Astrocyte of the cerebellum (primary cell): Measurements from ENCODE around the gene CYP26B1.

Experiments
- DNase-seq: peaks from one replicate; pipeline ENCODE4 v3.0.0-alpha.2; 2011; ENCODE audit warnings: low read depth
- H3K4me3 ChIP-seq: 2 replicates; pipeline ENCODE4 v1.5.1; 2011; ENCODE audit warnings: mild to moderate bottlenecking, low read depth, low read length, moderate library complexity
- in situ Hi-C: cut with HindIII; loops from 2 replicates; pipeline ENCODE4 v1.10.0; 2017; ENCODE audit warnings: low sequenced_read_pairs
- TF ChIP-seq, protein P1 (sequence below): IDR thresholded peaks from 2 replicates; pipeline ENCODE4 v1.5.1; 2012; ENCODE audit warnings: low read length, low read depth, moderate library complexity, mild to moderate bottlenecking; ENCODE audit errors: missing control alignments

Gene CYP26B1

DNA sequence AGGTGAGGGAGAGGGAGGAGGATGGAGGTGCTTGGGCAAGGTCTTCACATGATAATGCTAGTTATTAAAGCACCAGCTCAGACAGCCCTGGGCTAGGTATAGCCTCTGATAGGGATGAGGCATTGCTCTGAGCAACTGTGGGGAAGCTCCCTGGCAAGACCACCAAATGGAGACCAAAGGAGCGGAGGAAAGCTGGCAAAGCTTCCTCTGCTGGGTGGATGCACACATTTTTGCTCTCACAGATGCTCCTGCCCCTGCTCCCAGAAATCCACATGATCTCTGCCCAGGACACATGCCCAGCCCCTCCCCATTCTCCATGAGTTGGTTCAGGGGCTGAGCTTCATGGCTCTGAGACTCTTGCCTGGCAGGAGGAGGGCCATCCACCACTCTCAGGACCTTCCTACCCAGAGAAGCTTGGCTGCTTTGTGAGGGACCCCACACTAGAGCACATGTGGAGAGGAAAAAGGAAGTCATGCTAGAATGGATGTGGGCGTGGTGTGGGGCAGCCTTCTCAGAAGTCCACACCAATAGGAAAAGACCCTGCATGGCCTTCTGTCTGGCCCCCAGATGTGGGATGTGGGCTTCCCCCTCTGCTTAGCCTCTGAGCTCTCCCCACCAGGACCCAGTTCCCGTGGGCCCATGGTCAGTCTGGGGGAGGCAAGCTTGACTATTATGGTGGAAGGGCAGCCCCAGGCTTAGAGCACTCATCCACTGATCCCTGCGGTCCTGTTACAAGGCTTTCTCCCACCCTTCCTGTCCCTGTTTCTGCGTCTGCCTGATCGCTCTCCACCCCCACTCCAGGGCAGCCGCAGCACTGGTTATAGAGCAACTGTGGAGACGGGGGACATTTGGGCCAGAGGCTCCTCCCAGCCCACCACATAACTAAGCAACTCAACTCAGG lies 10.5 kb upstream of the CYP26B1 start:
- no peak for DNase-seq
- in situ Hi-C loops: no loop called here
- H3K4me3 ChIP-seq: no peak overlapping the region
- TF ChIP-seq, protein P1, sequence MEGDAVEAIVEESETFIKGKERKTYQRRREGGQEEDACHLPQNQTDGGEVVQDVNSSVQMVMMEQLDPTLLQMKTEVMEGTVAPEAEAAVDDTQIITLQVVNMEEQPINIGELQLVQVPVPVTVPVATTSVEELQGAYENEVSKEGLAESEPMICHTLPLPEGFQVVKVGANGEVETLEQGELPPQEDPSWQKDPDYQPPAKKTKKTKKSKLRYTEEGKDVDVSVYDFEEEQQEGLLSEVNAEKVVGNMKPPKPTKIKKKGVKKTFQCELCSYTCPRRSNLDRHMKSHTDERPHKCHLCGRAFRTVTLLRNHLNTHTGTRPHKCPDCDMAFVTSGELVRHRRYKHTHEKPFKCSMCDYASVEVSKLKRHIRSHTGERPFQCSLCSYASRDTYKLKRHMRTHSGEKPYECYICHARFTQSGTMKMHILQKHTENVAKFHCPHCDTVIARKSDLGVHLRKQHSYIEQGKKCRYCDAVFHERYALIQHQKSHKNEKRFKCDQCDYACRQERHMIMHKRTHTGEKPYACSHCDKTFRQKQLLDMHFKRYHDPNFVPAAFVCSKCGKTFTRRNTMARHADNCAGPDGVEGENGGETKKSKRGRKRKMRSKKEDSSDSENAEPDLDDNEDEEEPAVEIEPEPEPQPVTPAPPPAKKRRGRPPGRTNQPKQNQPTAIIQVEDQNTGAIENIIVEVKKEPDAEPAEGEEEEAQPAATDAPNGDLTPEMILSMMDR: no peak

DNA sequence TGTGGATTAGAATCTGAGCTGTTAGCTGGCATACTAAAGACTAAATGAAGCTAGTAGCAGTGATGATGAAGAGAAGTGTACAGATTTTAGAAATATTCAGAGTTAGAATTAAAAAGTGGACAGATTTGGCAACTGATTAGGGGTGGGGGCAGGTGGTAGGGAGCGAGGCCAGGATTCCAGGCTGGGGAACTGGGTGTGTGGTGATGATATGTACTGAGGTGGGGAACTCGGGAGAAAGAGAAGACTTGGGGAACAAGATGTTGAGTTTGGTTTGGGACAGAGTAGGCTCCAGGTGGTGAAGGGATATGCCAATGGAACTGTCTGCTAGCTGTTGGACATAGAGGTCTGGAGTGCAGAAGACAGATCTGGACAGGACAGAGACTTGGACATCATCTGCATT lies 9.2 kb upstream of the CYP26B1 start:
- in situ Hi-C loops: no loop called here
- no peak for DNase-seq
- H3K4me3 ChIP-seq: no peak overlapping the region
- TF ChIP-seq, protein P1: no peak

DNA sequence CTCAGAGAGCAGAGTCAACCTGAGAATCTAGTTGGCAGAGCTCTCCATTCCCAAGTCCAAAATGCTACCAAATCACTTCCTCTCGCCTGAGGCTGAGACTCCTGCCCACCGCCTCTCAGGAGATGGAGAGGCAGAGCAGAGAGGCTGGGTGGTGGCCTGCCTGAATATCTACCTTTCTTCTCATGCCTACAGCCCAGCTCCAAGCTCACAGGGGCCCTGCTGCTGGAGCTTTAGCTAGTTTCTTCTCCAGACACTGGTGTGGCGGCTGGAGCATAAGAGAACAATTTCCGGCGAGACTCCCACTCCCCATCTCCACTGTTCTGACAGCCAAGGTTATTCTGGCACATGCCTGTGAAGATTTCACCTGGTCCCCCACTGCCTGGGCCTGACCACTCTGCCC lies 8.1 kb upstream of the CYP26B1 start:
- TF ChIP-seq, protein P1: no peak
- DNase-seq: no peak
- in situ Hi-C loops: no loop called here
- no peak overlapping the region for H3K4me3 ChIP-seq

DNA sequence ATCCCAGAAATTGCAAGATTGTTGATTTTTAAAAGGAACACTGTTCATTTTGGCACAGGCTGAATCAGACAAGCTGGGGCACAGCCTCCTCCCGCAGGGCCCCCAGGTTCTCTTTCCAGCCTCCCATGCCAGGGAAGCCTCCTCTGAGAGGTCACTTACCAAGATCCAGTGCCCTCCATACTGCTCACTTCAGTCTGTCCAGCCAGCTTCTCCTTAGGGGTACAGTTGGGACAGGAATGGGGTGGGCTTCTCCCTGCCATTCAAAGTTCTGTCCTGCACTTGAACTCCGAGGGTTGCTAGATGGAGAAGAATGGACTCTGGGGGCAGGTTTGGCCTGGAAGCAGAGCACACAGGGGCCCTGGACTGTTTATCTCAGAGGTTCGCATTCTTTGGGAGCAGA lies 7.5 kb upstream of the CYP26B1 start:
- in situ Hi-C loops: no loop called here
- TF ChIP-seq, protein P1: no peak
- no peak for DNase-seq
- H3K4me3 ChIP-seq: no peak overlapping the region

DNA sequence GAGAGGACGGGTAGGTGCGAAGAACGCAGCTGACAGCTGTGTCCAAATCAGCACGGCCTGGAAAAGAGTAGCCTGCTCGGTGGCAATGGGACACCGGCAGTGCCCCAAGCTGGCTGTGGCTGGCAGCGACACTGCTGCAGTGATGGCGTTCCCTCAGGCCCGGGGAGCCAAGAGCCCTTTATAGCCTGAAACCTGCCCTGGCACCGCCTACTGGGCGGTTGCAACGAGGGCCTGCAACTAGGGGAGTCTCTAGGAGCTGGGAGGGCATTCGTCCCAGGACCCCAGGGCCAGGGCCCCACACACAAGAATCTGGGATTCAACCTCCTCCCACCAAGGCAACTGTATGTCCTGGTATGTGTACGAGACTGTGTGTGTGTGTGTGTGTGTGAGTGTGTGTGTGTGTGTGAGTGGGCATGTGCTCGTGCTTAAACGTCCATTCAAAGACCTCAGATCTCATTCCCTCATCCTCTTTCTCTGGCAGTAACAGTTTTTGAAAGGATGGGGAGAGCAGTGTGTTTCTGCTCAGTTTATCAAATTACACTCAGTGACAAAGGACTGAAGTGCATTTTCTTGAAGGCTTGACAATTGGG lies 6.8 kb upstream of the CYP26B1 start:
- no peak for DNase-seq
- in situ Hi-C loops: no loop called here
- TF ChIP-seq, protein P1: no peak
- H3K4me3 ChIP-seq: no peak overlapping the region

DNA sequence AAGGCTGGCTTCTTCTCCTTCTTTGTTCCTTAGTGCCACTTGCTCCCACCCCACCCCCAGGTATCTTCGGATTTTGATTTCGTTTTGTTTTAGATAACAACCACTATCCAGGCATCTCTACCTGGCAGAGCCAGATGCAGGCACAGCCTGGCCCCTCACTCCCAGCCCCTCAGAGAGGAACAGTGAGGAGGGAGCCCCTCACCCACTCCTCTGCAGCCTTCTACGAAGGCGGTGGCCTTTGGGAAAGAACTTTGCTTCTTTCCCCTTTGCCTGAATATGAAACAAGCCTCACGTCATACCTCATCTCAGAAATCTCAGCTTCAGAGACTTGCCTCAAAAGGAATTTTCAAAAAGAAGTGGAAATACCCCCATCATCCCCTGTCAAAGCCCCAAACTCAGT lies 6.3 kb upstream of the CYP26B1 start:
- H3K4me3 ChIP-seq: no peak overlapping the region
- in situ Hi-C loops: no loop called here
- TF ChIP-seq, protein P1: no peak
- no peak for DNase-seq
